ENCODE data around the gene WNT9A.

DNA sequence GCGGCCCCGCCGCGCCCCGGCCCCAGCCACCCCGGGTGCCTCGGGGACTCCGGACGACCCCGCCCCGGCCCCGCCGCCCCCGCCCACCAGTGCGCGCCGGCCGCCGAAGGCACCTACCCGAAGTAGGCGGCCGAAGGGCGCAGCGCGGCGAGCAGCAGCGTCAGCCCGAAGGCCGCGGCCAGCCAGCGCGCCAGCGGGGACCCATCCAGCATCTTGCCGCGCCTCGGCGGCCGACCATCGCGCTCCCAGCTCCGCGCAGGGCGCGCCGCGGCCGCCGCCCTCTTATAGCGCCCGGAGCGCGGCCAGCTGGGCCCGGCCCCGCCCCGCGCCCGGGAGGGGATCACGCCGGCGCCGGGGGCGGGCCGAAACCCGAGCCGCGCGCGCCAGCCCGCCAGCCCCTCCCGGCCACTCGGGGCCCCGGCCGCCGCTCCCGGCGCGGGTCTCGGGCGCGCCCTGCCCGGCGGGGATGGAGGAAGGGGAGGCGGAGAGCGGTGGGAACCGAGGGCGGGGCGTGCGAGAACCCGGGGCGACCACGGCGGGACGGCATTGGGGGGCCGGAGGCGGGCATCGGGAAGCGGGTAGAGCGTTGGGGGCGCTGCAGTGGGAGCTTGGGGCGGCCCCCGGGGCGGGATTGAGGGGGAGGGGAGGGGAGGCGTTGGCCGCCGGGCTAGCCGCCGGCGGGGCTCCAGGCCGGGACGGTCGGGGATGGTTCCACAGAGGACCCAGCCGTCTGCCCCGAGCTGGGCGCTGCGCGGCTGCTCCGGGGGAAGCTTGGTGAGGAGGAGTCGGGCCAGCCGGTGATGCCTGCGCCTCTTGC, at the start of gene WNT9A:
- TF ChIP-seq, protein P1, sequence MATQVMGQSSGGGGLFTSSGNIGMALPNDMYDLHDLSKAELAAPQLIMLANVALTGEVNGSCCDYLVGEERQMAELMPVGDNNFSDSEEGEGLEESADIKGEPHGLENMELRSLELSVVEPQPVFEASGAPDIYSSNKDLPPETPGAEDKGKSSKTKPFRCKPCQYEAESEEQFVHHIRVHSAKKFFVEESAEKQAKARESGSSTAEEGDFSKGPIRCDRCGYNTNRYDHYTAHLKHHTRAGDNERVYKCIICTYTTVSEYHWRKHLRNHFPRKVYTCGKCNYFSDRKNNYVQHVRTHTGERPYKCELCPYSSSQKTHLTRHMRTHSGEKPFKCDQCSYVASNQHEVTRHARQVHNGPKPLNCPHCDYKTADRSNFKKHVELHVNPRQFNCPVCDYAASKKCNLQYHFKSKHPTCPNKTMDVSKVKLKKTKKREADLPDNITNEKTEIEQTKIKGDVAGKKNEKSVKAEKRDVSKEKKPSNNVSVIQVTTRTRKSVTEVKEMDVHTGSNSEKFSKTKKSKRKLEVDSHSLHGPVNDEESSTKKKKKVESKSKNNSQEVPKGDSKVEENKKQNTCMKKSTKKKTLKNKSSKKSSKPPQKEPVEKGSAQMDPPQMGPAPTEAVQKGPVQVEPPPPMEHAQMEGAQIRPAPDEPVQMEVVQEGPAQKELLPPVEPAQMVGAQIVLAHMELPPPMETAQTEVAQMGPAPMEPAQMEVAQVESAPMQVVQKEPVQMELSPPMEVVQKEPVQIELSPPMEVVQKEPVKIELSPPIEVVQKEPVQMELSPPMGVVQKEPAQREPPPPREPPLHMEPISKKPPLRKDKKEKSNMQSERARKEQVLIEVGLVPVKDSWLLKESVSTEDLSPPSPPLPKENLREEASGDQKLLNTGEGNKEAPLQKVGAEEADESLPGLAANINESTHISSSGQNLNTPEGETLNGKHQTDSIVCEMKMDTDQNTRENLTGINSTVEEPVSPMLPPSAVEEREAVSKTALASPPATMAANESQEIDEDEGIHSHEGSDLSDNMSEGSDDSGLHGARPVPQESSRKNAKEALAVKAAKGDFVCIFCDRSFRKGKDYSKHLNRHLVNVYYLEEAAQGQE (IDR thresholded peaks at IDR 0.05) = no peak
- TF ChIP-seq JUND (IDR thresholded peaks at IDR 0.05) (no peak), MAX (IDR thresholded peaks at IDR 0.05) (no peak), CTCF (IDR thresholded peaks at IDR 0.05; ENCODE audit: low read depth, low read length, missing input control) (no peak)
